Astrocyte (in vitro differentiated cells and primary cell): Measurements from ENCODE around the gene SARDH. TPM values are rescaled to one million over a fixed set of nuclear protein-coding genes. Genes with fewer than 3 reads are reported as not detected.

Experiments used
- DNase-seq: peaks from one replicate; pipeline ENCODE4 v3.0.0-alpha.2; 2010; ENCODE audit warnings: low read depth
- FAIRE-seq: peaks from 2 replicates; lab custom pipeline; 2011; peaks lifted over from hg19 to GRCh38; lab: Jason Lieb, UNC
- H2AFZ ChIP-seq: 2 replicates; pipeline ENCODE4 v1.6.0; 2012; ENCODE audit warnings: low read depth, low read length, inconsistent platforms
- H3K27ac ChIP-seq: 2 replicates; pipeline ENCODE4 v1.5.1; 2011; ENCODE audit warnings: low read depth, low read length, inconsistent platforms
- H3K27me3 ChIP-seq: 2 replicates; pipeline ENCODE4 v1.6.0; 2011; ENCODE audit warnings: low read length, inconsistent platforms; ENCODE audit not compliant: insufficient read depth
- H3K36me3 ChIP-seq: 2 replicates; pipeline ENCODE4 v1.5.1; 2011; ENCODE audit warnings: low read length, inconsistent platforms; ENCODE audit not compliant: insufficient read depth
- H3K4me1 ChIP-seq: 2 replicates; pipeline ENCODE4 v1.5.1; 2011; ENCODE audit warnings: low read length, inconsistent platforms; ENCODE audit not compliant: insufficient read depth
- H3K4me2 ChIP-seq: 2 replicates; pipeline ENCODE4 v1.6.0; 2012; ENCODE audit warnings: low read length, inconsistent platforms
- H3K4me3 ChIP-seq: 2 replicates; pipeline ENCODE4 v1.5.1; 2011; ENCODE audit warnings: low read depth, mild to moderate bottlenecking, low read length, inconsistent platforms; ENCODE audit not compliant: insufficient read depth
- H3K79me2 ChIP-seq: 2 replicates; pipeline ENCODE4 v1.6.0; 2012; ENCODE audit warnings: mild to moderate bottlenecking, low read length, inconsistent platforms; ENCODE audit not compliant: insufficient read depth
- H3K9ac ChIP-seq: 2 replicates; pipeline ENCODE4 v1.6.0; 2012; ENCODE audit warnings: mild to moderate bottlenecking, low read length, inconsistent platforms
- H3K9me3 ChIP-seq: 2 replicates; pipeline ENCODE4 v1.5.1; 2012; ENCODE audit warnings: low read depth, mild to moderate bottlenecking, low read length, inconsistent platforms; ENCODE audit not compliant: insufficient read depth
- H4K20me1 ChIP-seq: 2 replicates; pipeline ENCODE4 v1.6.0; 2012; ENCODE audit warnings: low read length, inconsistent platforms; ENCODE audit not compliant: insufficient read depth
- H3K27ac Mint-ChIP-seq: one replicate; pipeline ENCODE4 v1.8.0; 2021; ENCODE audit warnings: mild to moderate bottlenecking, mixed read lengths; ENCODE audit not compliant: unreplicated experiment
- H3K27me3 Mint-ChIP-seq: one replicate; pipeline ENCODE4 v1.8.0; 2021; ENCODE audit warnings: low read depth, mixed read lengths; ENCODE audit not compliant: unreplicated experiment
- H3K36me3 Mint-ChIP-seq: one replicate; pipeline ENCODE4 v1.8.0; 2021; ENCODE audit warnings: low read depth, mixed read lengths; ENCODE audit not compliant: unreplicated experiment
- H3K4me1 Mint-ChIP-seq: one replicate; pipeline ENCODE4 v1.8.0; 2021; ENCODE audit warnings: low read depth, mixed read lengths; ENCODE audit not compliant: unreplicated experiment
- H3K4me3 Mint-ChIP-seq: one replicate; pipeline ENCODE4 v1.8.0; 2021; ENCODE audit warnings: mild to moderate bottlenecking, moderate library complexity, mixed read lengths; ENCODE audit not compliant: unreplicated experiment
- H3K9me3 Mint-ChIP-seq: one replicate; pipeline ENCODE4 v1.8.0; 2021; ENCODE audit warnings: mild to moderate bottlenecking, mixed read lengths; ENCODE audit not compliant: unreplicated experiment
- CTCF ChIP-seq: IDR thresholded peaks from 2 replicates; pipeline ENCODE4 v1.5.1; 2011; ENCODE audit warnings: low read depth, mild to moderate bottlenecking, inconsistent platforms, low read length, moderate library complexity; ENCODE audit not compliant: insufficient read depth
- EZH2 ChIP-seq: IDR thresholded peaks from 2 replicates; pipeline ENCODE4 v1.6.1; 2012; ENCODE audit warnings: mild to moderate bottlenecking, low read length, inconsistent platforms; ENCODE audit not compliant: insufficient read depth
- total RNA-seq: library from RNA; stranded (reverse); gene quantifications from 2 replicates; pipeline ENCODE4 v1.2.1, GENCODE V29; 2021

SARDH gene
- total RNA-seq, 1 donor from 2014 or later, result 2.8 TPM

GRCh38 chr9:133656211-133657119, 81.7 kb downstream of the SARDH start:
- Mint-ChIP-seq H3K4me3 (no peak overlapping the region), H3K27me3 (peaks cover 62% of the 10 kb centered on the region), H3K4me1 (peaks cover 5% of the 10 kb centered on the region), H3K27ac (no peak overlapping the region), H3K36me3 (no peaks in the 10 kb centered on the region), H3K9me3 (no peaks in the 10 kb centered on the region)
- no peaks in the 10 kb centered on the region for H3K9me3 ChIP-seq
- no peak overlapping the region for H2AFZ ChIP-seq
- peaks cover 15% of the 10 kb centered on the region for H3K27me3 ChIP-seq
- FAIRE-seq, result no peak
- H3K36me3 ChIP-seq, result no peaks in the 10 kb centered on the region
- H3K4me2 ChIP-seq, result no peak overlapping the region
- H3K27ac ChIP-seq, result no peak overlapping the region
- H3K79me2 ChIP-seq, result no peaks in the 10 kb centered on the region
- H3K4me3 ChIP-seq, result no peak overlapping the region
- H3K4me1 ChIP-seq, result peaks cover 11% of the 10 kb centered on the region
- H3K9ac ChIP-seq, result no peak overlapping the region
- no peak for DNase-seq
- H4K20me1 ChIP-seq, result no peaks in the 10 kb centered on the region
- TF ChIP-seq CTCF (no peak), EZH2 (no peak)

- peaks cover 65% of the 10 kb centered on the region for H3K27me3 Mint-ChIP-seq
- no peak overlapping the region for H3K4me2 ChIP-seq
- no peak overlapping the region for H3K27ac Mint-ChIP-seq
- H3K4me3 Mint-ChIP-seq, result no peak overlapping the region
- no peak for DNase-seq
- H3K4me1 ChIP-seq, result peaks cover 11% of the 10 kb centered on the region
- no peak overlapping the region for H3K9ac ChIP-seq
- TF ChIP-seq CTCF (no peak), EZH2 (no peak)
- no peaks in the 10 kb centered on the region for H3K36me3 ChIP-seq
- H4K20me1 ChIP-seq, result no peaks in the 10 kb centered on the region
- H3K4me1 Mint-ChIP-seq, result peaks cover 5% of the 10 kb centered on the region
- H3K9me3 ChIP-seq, result no peaks in the 10 kb centered on the region
- H3K27me3 ChIP-seq, result peaks cover 15% of the 10 kb centered on the region
- H3K27ac ChIP-seq, result no peak overlapping the region
- H3K79me2 ChIP-seq, result no peaks in the 10 kb centered on the region
- FAIRE-seq, result no peak
- H3K36me3 Mint-ChIP-seq, result no peaks in the 10 kb centered on the region
- no peak overlapping the region for H2AFZ ChIP-seq
- H3K9me3 Mint-ChIP-seq, result no peaks in the 10 kb centered on the region
- no peak overlapping the region for H3K4me3 ChIP-seq
These were observed 82.5 kb downstream of the SARDH start for GRCh38 chr9:133655701-133656100.
